Transverse colon (tissue), 4 donors: ENCODE data around the gene SPAG4. TPM values are rescaled to one million over a fixed set of nuclear protein-coding genes. Genes with fewer than 3 reads are reported as not detected.

Experiments
- DNase-seq: peaks from one replicate; pipeline ENCODE4 v3.0.0-alpha.2; 2019
- H3K27ac ChIP-seq, 4 donors: fragments of 200-600 bp; sonication (generic); 2 replicates each; pipeline ENCODE4 v1.5.1; 2016 to 2018; ENCODE audit warnings: inconsistent platforms in 4 of 4
- H3K27me3 ChIP-seq: fragments of 200-600 bp; sonication (generic); 2 replicates; pipeline ENCODE4 v1.5.1; 2017; ENCODE audit warnings: inconsistent platforms
- H3K36me3 ChIP-seq, 4 donors: fragments of 200-600 bp; sonication (generic); 2 replicates each; pipeline ENCODE4 v1.5.1; 2017 to 2019; ENCODE audit warnings: inconsistent platforms in 4 of 4
- H3K4me1 ChIP-seq, 4 donors: fragments of 200-600 bp; sonication (generic); 2 replicates each; pipeline ENCODE4 v1.5.1; 2017 to 2020; ENCODE audit warnings: inconsistent platforms in 4 of 4
- H3K4me3 ChIP-seq, 4 donors: fragments of 200-600 bp; sonication (generic); 1 replicate in 1 of 4; 2 replicates in 3 of 4; pipeline versions ENCODE4 v1.5.1 to v1.6.1; 2017 to 2019; ENCODE audit warnings: inconsistent platforms in 4 of 4
- H3K9me3 ChIP-seq, 2 donors: fragments of 200-600 bp; sonication (generic); 2 replicates each; pipeline ENCODE4 v1.5.1; 2017 to 2019; ENCODE audit warnings: inconsistent platforms in 2 of 2
- CTCF ChIP-seq, 5 experiments: fragments of 200-600 bp in 3 of 5; fragments of 450-650 bp in 2 of 5; sonication (generic) in 3 of 5; IDR thresholded peaks; 1 replicate in 2 of 5; 2 replicates in 3 of 5; pipeline ENCODE4 v1.5.1; 2016 to 2017; ENCODE audit warnings: antibody characterized with exemption in 5 of 5, inconsistent platforms in 3 of 5, mild to moderate bottlenecking in 2 of 5, moderate library complexity in 1 of 5
- EP300 ChIP-seq: sonication (generic); formaldehyde crosslinking; IDR thresholded peaks from one replicate; pipeline ENCODE4 v1.6.1; 2017; ENCODE audit warnings: antibody characterized with exemption, low read depth
- POLR2A ChIP-seq: fragments of 450-650 bp; IDR thresholded peaks from one replicate; pipeline ENCODE4 v1.6.1; 2016; ENCODE audit warnings: antibody characterized with exemption, mild to moderate bottlenecking, moderate library complexity
- POLR2AphosphoS5 ChIP-seq, 3 donors: sonication (generic); formaldehyde crosslinking; IDR thresholded peaks; one replicate each; pipeline ENCODE4 v1.6.1; 2016; ENCODE audit warnings: antibody characterized with exemption in 3 of 3
- WGBS, 2 donors: methylation state at CpG; one replicate each; pipeline ENCODE4 v1.1.5; 2018; ENCODE audit warnings: low coverage in 1 of 2; 5-methylcytosine and 5-hydroxymethylcytosine counted together
- in situ Hi-C, 4 donors: fragments of 200-750 bp; cut with MboI; loops; one replicate each; pipeline versions ENCODE4 v1.15.0 to v1.15.1; 2017; ENCODE audit warnings: low sequenced_read_pairs in 3 of 4, low pct_ligation_motif_present in 1 of 4, low pct_unique_long_range_greater_than_20kb in 1 of 4
- intact Hi-C: fragments of 100-400 bp; cut with DNase I; formaldehyde crosslinking; loops from one replicate; pipeline ENCODE4 v1.15.1; 2023; ENCODE audit warnings: low total_unique reads
- total RNA-seq, 4 donors: library from RNA; depleted of rRNA; stranded (reverse); fragments of >200 nt; gene quantifications; one replicate each; pipeline ENCODE4 v1.1.0, GENCODE V29; 2016

The SPAG4 gene
- total RNA-seq, 4 donors from 2014 or later = 3.3 to 17.5 TPM; not detected in 2

DNA sequence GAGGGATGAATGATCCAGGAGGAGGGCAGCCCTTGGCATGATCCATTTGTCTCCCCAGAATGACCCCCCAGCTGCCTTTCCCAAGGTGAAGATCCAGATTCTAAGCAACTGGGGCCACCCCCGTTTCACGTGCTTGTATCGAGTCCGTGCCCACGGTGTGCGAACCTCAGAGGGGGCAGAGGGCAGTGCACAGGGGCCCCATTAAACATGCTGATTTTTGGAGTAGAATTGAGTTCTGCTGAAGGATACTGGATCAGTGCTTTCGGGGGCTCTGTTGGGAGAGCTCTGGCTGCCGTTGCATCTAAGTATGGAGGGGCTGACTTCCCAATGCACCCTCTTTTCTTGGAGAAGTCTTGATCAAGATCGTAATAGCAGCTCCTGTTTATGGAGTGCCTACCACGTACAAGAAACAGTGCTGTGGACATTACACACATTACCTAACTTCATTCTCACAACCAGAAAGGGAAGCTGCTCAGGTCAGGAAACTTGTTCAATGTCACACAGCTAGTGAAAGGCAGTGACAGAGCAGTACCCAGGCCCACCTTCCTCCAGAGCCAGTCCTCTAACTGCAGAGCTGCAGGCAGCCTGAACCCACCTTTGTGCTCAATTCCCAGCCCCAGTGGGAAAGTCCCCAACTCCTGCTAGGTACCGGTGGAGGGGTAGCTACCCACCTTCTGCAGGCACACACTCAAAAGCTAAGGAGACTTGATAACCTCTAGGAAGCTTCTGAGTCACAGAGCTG, 5.4 kb downstream of the SPAG4 start:
- Histone ChIP-seq H3K9me3 (no peaks in the 10 kb centered on the region), H3K27me3 (no peaks in the 10 kb centered on the region), H3K27ac (no peak overlapping the region), H3K36me3 (peaks cover 0 to 10% (median 2%) of the 10 kb centered on the region in 4 donors), H3K4me3 (no peak overlapping the region), H3K4me1 (peaks cover 12 to 32% (median 29%) of the 10 kb centered on the region in 4 donors)
- no peak for DNase-seq
- intact Hi-C loops (no loop called here), in situ Hi-C loops (no loop called here)
- 70 to 92% methylated on average over 2 to 11 of the region's 11 CpGs for WGBS, 2 donors
- TF ChIP-seq POLR2AphosphoS5 (IDR thresholded peaks at IDR 0.05) (no peak), POLR2A (no peak), CTCF (IDR thresholded peaks at IDR 0.05) (no peak), EP300 (no peak)

GRCh38 chr20:35621560-35621946, 5.9 kb downstream of the SPAG4 start:
- no peak for TF ChIP-seq EP300
- no peak for TF ChIP-seq POLR2A
- TF ChIP-seq CTCF (IDR thresholded peaks at IDR 0.05) = peak in 1 of 5 experiments; percentile 18
- no peak for TF ChIP-seq POLR2AphosphoS5 (IDR thresholded peaks at IDR 0.05)
- no peaks in the 10 kb centered on the region for H3K9me3 ChIP-seq
- in situ Hi-C loops = no loop called here
- H3K4me3 ChIP-seq = no peak overlapping the region
- no peak for DNase-seq
- intact Hi-C loops = no loop called here
- WGBS, 2 donors = 87 to 94% methylated on average over 2 of the region's 2 CpGs
- H3K27ac ChIP-seq = no peak overlapping the region
- H3K36me3 ChIP-seq = peaks cover 0 to 16% (median 5%) of the 10 kb centered on the region in 4 donors
- peaks cover 12 to 32% (median 28%) of the 10 kb centered on the region in 4 donors for H3K4me1 ChIP-seq
- H3K27me3 ChIP-seq = no peaks in the 10 kb centered on the region

DNA sequence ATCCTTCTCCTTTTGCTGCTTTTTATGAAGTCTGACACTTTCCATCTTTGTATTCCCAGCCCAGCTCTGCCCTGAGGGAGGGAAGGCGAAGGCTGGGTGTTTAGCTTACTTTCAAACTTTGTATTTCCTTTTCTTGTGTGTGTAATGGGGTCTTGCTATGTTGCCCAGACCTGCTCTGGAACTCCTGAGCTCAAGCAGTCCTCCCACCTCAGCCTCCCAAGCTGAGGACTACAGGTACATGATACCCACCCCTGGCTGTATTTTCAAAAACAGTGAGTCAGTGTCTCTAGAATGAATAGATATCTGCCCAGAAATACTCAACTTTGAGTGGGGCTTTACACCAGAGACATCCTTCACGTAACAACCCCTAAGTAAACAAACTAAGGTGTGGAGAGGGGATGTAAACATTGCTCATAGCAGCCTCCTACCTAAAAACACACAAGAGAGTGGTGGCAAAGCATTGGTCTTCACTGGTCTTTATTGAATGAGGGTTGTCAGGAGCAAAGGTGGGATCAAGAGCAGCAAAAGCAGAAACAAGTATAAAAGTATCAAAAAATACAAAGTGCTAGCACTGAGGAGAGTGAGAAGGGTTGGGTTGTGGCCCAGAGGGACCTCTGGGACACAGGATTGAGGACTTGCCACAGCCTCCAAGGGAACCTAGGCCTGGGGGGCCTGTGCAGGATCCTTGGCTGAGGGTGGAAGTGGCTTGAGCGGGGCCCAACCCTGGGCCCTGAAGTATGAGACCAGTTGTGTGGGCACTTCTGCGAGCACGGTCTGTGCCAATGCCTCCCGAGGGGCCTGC, 10.2 kb downstream of the SPAG4 start:
- in situ Hi-C loops = no loop called here
- no peak overlapping the region for H3K27ac ChIP-seq
- H3K36me3 ChIP-seq = peaks cover 0 to 41% (median 17%) of the 10 kb centered on the region in 4 donors
- no peak for DNase-seq
- no peaks in the 10 kb centered on the region for H3K27me3 ChIP-seq
- H3K4me1 ChIP-seq = no peaks in the 10 kb centered on the region
- intact Hi-C loops = no loop called here
- H3K4me3 ChIP-seq = no peak overlapping the region
- WGBS, 2 donors = 89 to 90% methylated on average over 4 to 6 of the region's 6 CpGs
- no peak for TF ChIP-seq POLR2A
- no peak for TF ChIP-seq POLR2AphosphoS5 (IDR thresholded peaks at IDR 0.05)
- no peak for TF ChIP-seq CTCF (IDR thresholded peaks at IDR 0.05)
- TF ChIP-seq EP300 = no peak
- H3K9me3 ChIP-seq = no peaks in the 10 kb centered on the region

DNA sequence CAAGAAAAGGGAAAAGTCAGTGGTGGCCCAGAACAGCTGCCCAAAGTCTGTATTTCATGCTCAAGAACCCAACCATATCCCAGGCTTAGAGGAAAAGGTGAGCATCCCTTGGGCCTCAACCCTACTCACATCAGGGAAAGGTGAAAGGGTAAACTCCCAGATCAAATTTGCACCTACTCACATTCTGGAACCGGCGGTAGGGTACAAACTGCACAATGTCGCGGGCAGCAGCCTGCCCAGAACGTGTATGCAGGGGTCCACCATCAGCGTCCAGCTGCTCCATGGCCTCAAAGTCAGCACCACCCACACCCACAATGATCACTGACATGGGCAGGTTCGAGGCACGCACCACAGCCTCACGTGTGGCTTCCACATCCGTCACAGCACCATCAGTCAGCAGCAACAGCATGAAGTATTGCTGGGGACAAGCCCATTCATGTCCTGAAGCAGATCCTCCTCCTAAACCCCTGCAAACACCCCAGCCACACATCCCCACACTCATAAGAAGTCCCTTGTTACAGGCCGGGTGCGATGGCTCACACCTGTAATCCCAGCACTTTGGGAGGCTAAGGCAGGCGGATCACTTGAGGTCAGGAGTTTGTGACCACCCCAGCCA, 10.9 kb downstream of the SPAG4 start:
- no peak for DNase-seq
- H3K9me3 ChIP-seq = no peaks in the 10 kb centered on the region
- H3K27ac ChIP-seq = no peak overlapping the region
- WGBS, 2 donors = 93% methylated on average over 13 of the region's 13 CpGs; no CpG with 5 or more reads in 1 of the 2 donors
- H3K4me1 ChIP-seq = no peaks in the 10 kb centered on the region
- no peaks in the 10 kb centered on the region for H3K27me3 ChIP-seq
- H3K4me3 ChIP-seq = no peak overlapping the region
- peaks cover 0 to 48% (median 17%) of the 10 kb centered on the region in 4 donors for H3K36me3 ChIP-seq
- in situ Hi-C loops = no loop called here
- TF ChIP-seq POLR2AphosphoS5 (IDR thresholded peaks at IDR 0.05) (no peak), CTCF (IDR thresholded peaks at IDR 0.05) (no peak), EP300 (no peak), POLR2A (no peak)
- intact Hi-C loops = no loop called here
